ENCODE results near the gene AIF1L.

The AIF1L gene

DNA sequence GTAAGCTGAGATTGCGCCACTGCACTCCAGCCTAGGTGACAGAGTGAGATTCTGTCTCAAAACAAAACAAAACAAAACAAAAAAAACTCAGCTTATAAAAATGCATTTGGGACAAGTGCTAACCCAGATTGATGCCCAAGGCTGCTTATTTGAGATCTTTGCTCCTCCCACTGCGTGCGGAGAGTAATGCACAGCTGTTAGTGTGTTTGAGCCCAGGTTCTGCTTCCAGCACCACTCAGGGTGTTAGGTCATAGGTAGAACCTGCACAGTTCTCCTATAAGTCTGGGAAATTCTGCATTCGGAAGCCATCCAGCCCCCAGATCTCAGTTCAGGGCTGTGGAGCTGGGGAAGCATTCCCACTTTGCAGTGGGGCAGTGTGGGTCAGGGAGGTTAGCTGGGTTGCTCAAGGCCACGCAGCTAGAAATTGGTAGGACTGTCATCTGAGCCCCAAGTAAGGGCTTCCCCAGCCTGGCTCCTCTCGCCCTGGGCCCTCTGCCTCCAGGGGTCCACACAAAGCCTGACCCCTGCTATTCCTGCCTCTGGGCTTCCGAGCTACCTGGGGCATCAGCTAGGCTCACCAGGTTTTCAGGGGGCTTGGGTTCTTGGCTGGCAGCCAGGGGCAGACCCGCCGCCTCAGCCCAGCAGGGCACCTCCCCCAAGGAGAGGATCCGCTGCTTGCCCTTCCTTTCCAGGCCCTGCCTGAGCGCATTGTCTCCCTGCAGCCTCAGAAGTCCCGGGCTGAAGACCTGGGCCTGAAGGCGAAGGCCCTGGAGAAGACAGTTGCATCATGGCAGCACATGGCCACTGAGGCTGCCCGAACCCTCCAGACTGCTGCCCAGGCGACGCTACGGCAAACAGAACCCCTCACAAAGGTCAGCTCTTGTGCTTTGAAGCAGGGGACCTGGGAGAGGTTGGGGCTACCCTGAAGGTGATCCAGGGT is 17.6 kb upstream of the AIF1L start:
- no peak for DNase-seq

DNA sequence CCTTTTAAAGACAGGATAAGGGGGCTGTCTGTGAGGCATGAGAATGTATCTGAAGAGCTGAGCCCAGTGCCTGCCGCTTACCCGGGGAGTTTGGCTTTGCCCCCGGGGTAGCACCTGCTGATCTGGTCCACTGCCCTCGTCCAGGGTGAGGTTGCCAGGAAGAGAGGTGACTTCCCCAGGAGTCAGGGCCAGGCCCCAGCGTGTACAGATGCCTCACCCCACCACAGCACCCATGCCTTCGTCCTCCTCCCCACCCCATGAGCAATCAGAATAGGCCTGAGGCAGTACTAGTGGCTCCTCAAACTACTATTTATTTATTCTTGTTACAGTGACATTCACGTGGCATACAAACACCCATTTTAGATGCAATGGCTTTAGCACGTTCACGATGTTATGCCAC is 15.7 kb upstream of the AIF1L start:
- DNase-seq: no peak

GRCh38 chr9:131081868-131082267 is 14.5 kb upstream of the AIF1L start:
- DNase-seq: no peak

DNA sequence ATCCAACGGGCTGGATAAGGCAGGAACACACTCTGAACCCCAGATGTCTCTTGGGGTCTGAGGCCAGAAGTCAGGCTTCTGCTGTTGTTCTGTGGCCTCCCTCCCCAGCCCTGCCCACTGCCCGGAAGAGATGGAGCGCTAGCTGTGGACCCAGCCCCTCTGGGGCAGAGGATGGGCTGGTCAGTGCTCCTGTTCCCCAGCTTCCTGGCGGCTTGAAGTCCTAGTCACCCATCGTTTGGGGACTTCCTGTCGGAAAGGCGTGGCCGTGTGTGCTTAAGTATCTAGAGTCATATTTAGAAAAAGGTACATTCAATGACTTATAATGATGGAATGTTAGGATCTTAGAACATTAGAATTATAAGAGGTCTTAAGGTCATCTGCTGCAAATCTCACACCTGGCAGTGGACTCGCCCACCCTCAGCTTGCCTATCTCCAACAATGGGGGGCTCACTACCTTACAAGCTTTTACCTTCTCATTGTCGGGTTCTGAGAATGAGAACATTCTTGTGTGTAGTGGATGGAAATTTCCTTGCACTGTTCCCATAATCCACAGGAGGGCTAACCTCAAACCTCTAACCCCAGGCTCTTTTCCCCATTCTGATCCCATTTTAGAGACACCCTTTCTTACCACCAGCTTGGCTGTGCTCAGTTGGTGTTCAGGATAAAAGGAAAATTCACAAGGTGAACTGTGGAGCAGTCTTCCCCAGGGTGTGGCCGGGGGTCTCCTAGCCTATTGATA is 13.4 kb upstream of the AIF1L start:
- DNase-seq: no peak

DNA sequence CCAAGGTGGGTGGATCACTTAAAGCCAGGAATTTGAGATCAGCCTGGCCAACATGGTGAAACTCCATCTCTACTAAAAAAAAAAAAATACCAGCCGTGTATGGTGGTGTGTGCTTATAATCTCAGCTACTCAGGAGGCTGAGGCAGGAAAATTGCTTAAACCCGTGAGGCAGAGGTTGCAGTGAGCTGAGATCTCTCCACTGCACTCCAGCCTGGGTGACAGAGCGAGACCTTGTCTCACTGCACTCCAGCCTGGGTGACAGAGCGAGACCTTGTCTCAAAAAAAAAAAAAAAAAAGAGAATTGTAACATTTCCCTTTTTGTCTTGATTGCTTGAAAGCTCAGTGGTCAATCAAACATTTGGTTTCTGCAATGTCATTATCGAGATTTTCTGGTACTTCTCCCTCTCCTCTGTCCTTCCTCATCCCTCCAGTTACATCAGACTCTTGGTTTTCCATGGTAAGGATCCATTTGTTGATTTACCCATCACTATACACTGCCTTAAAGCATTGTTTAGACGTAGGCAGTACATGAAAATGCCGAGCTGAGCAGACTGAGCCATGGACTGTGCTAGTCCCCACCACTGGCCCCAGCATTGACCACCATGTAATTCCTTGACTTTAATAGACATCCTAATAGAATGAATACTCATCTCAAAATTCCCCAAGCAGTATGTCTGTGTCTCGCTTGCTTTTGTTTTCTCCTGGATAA is 11.5 kb upstream of the AIF1L start:
- no peak for DNase-seq

- DNase-seq: no peak
Measured at GRCh38 chr9:131085370-131086122, 10.8 kb upstream of the AIF1L start.

GRCh38 chr9:131087354-131087893 is 8.9 kb upstream of the AIF1L start:
- no peak for DNase-seq

DNA sequence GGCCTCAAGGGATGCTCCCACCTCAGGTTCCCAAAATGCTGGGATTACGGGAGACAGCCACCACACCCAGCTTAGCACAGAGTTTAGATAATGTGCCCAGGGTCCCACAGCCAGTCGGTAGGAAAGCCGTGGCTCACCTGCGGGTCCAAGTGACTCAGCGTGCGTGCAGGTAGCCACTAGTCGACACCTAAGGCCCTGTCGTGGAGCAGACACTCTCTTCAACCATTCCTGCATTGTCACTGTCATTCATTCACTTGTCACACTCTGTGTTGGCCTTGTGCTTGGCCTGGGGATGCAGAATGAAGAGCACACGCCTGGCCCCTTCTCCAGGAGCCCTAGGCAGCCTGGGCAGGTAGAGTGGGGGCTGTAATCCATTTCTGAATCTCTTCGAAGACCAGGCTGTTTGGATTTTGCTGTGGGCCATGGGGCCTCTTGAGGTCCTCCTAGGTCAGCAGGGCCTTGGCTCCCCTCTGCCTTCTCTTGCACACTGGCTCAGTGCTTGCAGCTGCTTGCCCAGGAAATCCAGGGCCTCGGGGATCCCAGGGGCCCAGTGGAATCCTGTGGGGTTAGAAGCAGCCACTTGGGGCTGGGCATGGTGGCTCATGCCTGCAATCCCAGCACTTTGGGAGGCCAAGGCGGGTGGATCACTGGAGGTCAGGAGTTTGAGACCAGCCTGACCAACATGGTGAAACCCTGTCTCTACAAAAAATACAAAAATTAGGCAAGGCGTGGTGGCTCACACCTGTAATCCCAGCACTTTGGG is 6.1 kb upstream of the AIF1L start:
- DNase-seq: no peak

GRCh38 chr9:131091352-131091992 is 4.9 kb upstream of the AIF1L start:
- no peak for DNase-seq

GRCh38 chr9:131092030-131092429 is 4.3 kb upstream of the AIF1L start:
- DNase-seq: no peak

GRCh38 chr9:131092548-131093440 is 3.5 kb upstream of the AIF1L start:
- no peak for DNase-seq

- no peak for DNase-seq
Measured at GRCh38 chr9:131094015-131094414, 2.3 kb upstream of the AIF1L start.

GRCh38 chr9:131094622-131095021 is 1.7 kb upstream of the AIF1L start:
- no peak for DNase-seq

DNA sequence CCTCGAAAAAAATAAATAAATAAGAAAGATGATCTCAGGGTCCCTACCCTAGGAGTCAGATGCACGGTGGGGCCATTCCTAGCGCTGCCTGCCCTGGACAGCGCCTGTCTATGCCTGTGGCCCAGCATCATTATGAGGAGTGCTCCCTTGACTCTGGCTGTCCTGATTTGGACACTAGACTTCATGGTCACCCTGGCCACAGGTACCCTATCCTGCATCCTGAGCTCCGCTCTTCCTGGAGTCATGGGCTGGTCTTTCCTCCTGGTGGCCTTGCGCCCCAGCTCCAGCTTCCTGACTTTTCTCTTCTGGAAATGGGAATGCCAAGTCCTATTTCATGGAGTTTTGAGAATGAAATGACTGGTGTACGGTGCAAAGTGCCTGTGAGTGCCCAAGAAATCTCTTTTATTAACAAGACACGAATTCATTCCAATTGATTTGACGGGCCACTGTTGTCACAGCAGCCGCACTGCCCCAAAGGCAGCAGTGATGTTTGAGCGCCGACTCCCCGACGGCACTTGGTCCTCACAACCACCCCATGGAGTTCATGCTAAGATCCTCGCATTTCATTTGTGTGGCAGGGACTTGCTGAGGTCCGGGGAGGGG is 564 bp upstream of the AIF1L start:
- DNase-seq: no peak

GRCh38 chr9:131097126-131097947 is 1.0 kb downstream of the AIF1L start:
- DNase-seq: no peak

DNA sequence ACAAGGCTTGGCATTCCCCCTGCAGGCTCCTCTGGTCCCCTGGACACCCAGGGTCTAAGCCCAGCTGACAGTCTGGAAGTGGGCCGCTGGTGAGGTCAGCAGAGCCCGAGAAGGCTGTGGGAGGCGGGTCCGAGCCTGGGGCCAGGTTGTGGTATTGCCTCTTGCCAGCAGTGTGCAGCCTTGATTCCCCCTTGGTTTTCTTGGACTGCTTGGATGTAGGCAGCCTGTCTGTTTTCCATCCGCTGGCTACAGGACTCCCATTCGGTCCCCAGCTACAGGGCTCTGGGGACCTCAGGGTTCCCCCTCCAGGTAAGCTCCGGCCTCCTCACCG is 1.6 kb downstream of the AIF1L start:
- no peak for DNase-seq

GRCh38 chr9:131098391-131099101 is 2.2 kb downstream of the AIF1L start:
- no peak for DNase-seq

- no peak for DNase-seq
Measured at GRCh38 chr9:131099102-131099606, 2.8 kb downstream of the AIF1L start.

Measured in NCI-H2081 treated with DMSO at 0.1 percent for 48 hours (cell line).